DOHH2 (cell line): ENCODE measurements around the gene TRMT2A.

Source experiments
- EZH2phosphoT487 ChIP-seq: fragments of 200-600 bp; sonication (generic); IDR thresholded peaks from 2 replicates; pipeline ENCODE4 v1.6.1; 2017; ENCODE audit warnings: borderline replicate concordance, mild to moderate bottlenecking, antibody characterized with exemption, low read length, moderate library complexity, mixed read lengths
- TF ChIP-seq, protein P1 (sequence below): fragments of 200-600 bp; sonication (generic); IDR thresholded peaks from one replicate; pipeline ENCODE4 v1.5.1; 2014; ENCODE audit warnings: antibody characterized with exemption, mild to moderate bottlenecking, low read depth, low read length; ENCODE audit not compliant: poor library complexity, severe bottlenecking

DNA sequence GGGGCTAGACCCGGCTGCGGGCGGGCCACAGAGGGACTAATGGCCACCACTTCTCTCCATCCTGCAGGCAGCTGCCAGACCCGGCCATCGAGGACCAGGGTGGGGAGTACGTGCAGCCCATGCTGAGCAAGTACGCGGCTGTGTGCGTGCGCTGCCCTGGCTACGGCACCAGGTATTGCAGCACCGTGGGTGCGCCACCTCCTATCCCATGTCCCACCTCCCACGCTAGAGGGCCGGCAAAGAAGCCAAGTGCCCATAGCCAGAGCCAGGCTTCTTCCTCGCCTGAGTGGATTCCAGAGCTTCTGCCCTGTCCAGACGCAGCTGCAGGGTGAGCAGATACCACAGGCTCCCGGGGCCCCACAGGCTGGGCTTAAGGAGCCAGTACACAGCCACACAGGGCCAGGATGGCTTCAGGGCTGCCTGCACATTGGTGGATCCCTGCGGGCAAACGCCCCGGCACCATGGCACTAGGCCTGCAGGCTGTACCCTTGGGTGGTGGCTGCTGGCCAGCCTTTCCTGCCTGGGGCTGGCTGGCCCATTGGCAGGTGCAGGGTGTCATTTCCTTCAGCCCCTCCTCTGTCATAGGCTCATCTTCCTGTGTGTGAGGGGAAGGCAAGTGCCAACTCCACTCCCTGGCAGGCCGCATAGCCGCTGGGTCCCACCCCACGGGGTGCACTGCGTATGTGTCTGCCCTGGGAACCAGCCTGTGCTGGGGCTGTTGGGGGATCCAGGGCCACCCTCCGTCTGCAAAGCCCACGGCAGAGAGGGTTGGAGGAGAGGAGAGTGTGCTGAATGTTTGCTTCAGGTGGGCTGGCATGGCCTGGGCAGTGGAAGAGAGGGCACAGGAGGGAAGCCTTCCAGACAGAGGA is 53.5 kb downstream of the TRMT2A start:
- TF ChIP-seq, protein P1, sequence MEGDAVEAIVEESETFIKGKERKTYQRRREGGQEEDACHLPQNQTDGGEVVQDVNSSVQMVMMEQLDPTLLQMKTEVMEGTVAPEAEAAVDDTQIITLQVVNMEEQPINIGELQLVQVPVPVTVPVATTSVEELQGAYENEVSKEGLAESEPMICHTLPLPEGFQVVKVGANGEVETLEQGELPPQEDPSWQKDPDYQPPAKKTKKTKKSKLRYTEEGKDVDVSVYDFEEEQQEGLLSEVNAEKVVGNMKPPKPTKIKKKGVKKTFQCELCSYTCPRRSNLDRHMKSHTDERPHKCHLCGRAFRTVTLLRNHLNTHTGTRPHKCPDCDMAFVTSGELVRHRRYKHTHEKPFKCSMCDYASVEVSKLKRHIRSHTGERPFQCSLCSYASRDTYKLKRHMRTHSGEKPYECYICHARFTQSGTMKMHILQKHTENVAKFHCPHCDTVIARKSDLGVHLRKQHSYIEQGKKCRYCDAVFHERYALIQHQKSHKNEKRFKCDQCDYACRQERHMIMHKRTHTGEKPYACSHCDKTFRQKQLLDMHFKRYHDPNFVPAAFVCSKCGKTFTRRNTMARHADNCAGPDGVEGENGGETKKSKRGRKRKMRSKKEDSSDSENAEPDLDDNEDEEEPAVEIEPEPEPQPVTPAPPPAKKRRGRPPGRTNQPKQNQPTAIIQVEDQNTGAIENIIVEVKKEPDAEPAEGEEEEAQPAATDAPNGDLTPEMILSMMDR = no peak
- no peak for TF ChIP-seq EZH2phosphoT487
